GM21423 (cell line): Measurements from ENCODE around the gene HECTD2.
"Not testable (repeated sequence)": the region's sequence is repeated elsewhere in the genome, so short reads cannot be mapped to it uniquely, and the experiment has no call there.

Source experiments
- ATAC-seq: cut with Tn5 transposase; IDR thresholded peaks from one replicate; pipeline ENCODE4 v1.9.1; 2021; ENCODE audit warnings: mild to moderate bottlenecking, moderate library complexity; ENCODE audit not compliant: unreplicated experiment

HECTD2 gene

DNA sequence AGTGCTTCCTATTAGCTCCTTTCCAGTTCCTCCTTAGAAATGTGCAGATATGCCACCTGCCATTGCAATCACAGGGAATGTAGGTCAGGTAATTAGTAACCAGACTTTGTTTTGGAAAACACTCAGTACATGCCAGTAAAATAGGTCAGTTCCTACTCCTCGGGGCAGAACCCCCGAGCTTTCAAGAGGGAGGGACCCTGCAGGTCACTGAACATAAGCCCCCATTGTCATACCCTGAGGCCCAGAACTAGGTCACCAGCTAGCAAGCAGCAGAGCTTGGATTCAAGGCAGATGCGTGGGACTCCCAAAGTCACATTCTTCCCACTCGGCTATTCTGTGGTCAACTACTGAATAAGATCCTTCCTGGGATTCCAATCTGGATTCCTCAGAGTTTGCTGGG lies 117.9 kb downstream of the HECTD2 start:
- no peak for ATAC-seq

- ATAC-seq = no peak
Observed at GRCh38 chr10:91528768-91529167, 118.6 kb downstream of the HECTD2 start.

DNA sequence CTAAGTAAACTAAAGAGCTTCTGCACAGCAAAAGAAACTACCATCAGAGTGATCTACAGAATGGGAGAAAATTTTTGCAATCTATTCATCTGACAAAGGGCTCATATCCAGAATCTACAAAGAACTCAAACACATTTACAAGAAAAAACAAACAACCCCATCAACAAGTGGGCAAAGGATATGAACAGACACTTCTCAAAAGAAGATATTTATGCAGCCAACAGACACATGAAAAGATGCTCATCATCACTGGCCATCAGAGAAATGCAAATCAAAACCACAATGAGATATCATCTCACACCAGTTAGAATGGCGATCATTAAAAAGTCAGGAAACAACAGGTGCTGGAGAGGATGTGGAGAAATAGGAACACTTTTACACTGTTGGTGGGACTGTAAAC lies 124.6 kb downstream of the HECTD2 start:
- ATAC-seq = not testable (repeated sequence)

DNA sequence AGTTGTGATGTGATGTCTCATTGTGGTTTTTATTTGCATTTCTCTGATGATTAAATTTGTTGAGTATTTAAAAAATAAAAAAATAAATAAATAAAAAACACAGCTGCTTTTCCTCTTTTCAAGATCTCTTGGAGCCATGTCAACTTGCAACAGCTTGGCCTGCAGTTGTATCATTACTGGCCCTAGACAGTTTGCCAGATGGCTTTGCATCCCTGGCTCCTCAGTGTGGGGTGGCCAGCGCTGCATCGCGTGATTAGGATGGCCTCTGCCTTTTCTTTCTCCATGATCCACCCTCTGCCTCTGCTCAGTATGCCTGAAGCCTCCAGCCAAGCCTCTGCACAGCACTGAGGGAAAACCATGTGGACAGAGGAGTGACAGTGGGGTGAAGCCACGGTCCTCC lies 126.0 kb downstream of the HECTD2 start:
- no peak for ATAC-seq

DNA sequence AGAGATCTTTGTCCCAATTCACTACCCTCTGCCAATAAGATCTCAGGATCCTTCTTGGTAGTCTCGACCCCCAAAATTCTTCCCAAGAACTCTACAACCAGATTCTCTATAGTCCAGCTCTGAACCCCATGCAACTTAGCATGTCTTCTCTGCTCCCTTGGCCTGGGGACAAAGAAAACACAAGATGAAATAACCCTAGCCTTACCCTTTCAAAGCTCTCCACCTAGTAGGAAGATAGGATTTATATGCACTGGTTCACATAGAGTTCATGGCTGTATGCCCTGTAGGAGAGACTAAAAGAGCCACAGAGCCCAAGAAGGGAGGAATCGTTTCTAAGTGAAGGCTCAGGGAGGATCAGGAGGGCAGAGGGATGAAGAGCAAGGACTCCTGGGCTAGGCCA lies 126.6 kb downstream of the HECTD2 start:
- no peak for ATAC-seq

- ATAC-seq = no peak
Observed at GRCh38 chr10:91537614-91538383, 127.7 kb downstream of the HECTD2 start.

- no peak for ATAC-seq
Observed at GRCh38 chr10:91539930-91540329, 129.8 kb downstream of the HECTD2 start.

DNA sequence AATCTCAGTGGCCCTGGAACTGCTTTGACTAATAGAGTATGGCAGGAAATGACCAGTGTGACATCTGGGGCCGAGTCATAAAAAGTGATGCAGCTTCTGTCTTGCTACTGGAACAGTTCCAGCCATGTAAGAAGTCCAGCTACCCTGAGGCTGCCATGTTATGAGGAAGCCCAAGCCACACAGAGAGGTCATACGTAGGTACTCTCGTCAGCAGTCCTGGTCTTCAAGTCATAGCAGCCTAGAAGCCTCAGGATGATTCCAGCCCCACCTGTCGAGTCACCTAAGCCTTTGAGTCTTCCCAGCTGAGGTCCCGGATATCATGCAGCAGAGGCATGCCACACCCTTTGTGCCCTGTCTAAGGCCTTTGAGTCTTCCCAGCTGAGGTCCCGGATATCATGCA lies 130.6 kb downstream of the HECTD2 start:
- ATAC-seq = no peak

GRCh38 chr10:91541481-91541880 lies 131.3 kb downstream of the HECTD2 start:
- ATAC-seq = no peak

GRCh38 chr10:91545384-91545783 lies 135.2 kb downstream of the HECTD2 start:
- no peak for ATAC-seq

GRCh38 chr10:91545838-91546237 lies 135.7 kb downstream of the HECTD2 start:
- ATAC-seq = no peak

GRCh38 chr10:91549262-91549661 lies 139.1 kb downstream of the HECTD2 start:
- ATAC-seq = no peak

- ATAC-seq = no peak
Observed at GRCh38 chr10:91550021-91550420, 139.9 kb downstream of the HECTD2 start.

- ATAC-seq = no peak
Observed at GRCh38 chr10:91551856-91552255, 141.7 kb downstream of the HECTD2 start.

- no peak for ATAC-seq
Observed at GRCh38 chr10:91552274-91553095, 142.3 kb downstream of the HECTD2 start.

GRCh38 chr10:91555455-91555854 lies 145.3 kb downstream of the HECTD2 start:
- ATAC-seq = no peak

DNA sequence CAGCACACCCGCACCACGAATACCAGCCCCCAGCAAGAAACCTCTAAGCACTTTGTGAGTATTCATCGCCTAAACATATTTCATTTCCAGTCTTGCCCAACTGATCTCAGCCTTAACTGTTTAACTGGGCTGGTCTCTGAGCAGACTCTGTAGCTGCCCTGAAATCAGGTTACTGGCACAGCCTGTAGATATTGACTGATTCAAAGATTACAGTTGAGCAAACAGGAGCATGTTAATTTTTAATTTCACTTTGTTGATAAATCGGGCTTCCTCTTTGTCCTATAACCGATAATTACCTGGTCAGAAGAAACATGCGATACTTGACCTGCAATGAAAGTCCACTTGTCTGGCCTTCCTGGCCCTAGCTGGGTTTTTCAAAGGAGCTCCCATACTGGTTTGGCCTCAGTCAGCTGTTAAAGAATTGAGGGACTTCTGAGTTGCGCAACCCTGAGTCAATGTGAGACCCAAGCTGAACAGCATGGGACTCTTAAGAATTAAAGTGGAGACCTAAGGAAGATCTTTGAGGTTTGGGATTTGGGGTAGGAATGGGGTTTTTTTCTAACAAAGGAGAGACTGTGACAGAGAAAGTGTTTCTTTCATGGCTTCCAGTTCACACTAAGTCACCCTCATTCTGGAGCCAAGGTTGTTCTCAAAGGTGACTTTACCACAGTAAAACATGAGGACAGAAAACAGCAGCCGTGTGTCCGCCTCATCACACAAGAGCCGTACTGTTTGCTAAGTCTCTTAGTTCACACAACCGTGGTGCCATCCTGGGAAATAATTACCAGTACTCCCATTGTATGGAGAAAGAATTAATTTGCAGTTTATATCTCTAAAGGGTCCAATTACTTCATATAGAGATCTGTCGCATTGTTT lies 146.8 kb downstream of the HECTD2 start:
- no peak for ATAC-seq

DNA sequence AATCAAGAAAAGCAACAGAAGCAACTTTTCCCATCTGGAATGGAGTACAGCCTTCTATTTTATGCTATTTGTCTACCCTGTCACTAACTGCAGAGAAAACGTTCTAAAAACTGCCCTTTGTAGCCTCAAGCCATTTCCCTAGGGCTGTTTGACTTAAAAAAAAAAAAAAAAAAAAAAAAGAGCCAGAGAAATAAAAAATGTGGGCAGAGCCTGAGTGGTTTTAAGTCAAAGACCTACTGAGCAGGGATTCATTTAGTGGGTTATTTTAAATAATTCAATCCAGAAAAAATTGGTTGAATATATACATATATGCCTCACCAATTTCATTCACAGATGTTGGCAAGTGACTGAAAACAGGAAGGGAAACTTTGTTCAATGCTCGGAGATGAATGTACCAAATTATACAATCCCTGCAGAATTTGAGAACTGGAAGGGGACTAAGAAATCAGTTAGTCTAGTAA lies 147.5 kb downstream of the HECTD2 start:
- ATAC-seq = no peak

GRCh38 chr10:91558473-91558872 lies 148.3 kb downstream of the HECTD2 start:
- ATAC-seq = no peak

DNA sequence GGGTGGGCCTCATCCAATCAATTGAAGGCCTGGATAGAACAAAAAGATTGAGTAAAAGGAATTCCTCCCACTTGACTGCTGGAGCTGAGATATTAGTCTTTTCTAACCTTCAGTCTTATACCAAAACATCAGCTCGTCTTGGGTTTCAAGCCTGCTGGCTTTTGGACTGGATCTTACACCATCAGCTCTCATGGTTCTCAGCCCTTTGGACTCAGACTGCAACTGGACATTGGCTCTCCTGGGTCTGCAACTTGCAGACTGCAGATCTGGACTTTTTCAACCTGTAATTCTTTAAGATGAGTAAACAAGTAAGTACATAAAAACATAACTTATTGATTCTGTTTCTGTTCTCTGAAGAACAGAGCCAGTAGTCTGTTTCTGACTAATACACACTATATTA lies 149.0 kb downstream of the HECTD2 start:
- ATAC-seq = no peak

DNA sequence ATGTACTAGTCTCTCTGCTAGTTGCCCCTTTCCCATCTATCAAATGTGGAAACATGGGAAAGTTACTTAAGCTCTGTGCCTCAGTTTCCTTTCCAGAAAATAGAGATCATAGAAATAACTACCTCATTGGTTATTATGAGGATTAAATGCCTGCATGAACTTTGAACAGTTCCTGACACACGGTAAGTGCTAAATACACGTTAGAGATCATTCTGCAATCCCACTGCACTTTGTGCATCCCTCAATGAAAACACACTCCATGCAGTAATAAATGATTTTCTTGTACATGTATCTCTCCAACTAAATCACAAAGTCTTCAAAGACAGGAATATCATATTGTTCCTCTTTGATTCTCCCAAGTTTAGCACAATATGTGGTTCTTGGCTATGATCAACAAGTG lies 149.6 kb downstream of the HECTD2 start:
- ATAC-seq = no peak
